HepG2 (cell line): Measurements from ENCODE around the gene ABCC2. TPM values are rescaled to one million over a fixed set of nuclear protein-coding genes. Genes with fewer than 3 reads are reported as not detected.
"Not testable (repeated sequence)": the region's sequence is repeated elsewhere in the genome, so short reads cannot be mapped to it uniquely, and the experiment has no call there.

Experiments
- ATAC-seq: fragments of 200-7000 bp; cut with Tn5 transposase; 3 replicates; pipeline ENCODE4 v1.9.1; 2020; ENCODE audit warnings: mild to moderate bottlenecking, moderate library complexity
- BruUV-seq: library from RNA; stranded (reverse); fragments of 400-500 nt; replicated peaks from 2 replicates; lab custom pipeline; 2021; lab: Mats Ljungman, UMichigan
- CTCF ChIA-PET: fragments of 300-600 bp; formaldehyde crosslinking; extraction: SDS; loops from one replicate; lab custom pipeline; 2021; ENCODE audit warnings: low total read pairs, inconsistent platforms, low intra/inter-chr PET ratio; lab: Yijun Ruan, JAX
- POLR2A ChIA-PET: fragments of 350-600 bp; sonication (Branson Sonifier 250); formaldehyde crosslinking; loops from one replicate; lab custom pipeline; 2020; ENCODE audit warnings: antibody characterized with exemption, inconsistent platforms; lab: Yijun Ruan, JAX
- DNase-seq: peaks from one replicate; pipeline ENCODE4 v3.0.0-alpha.2; 2015; ENCODE audit warnings: low spot score
- FAIRE-seq: peaks from 3 replicates; lab custom pipeline; 2011; peaks lifted over from hg19 to GRCh38; lab: Jason Lieb, UNC
- H2AFZ ChIP-seq: one replicate; pipeline ENCODE4 v1.6.1; 2011; ENCODE audit warnings: low read length, inconsistent platforms
- H3K27ac ChIP-seq: fragments of 300-600 bp; 3 replicates; pipeline ENCODE4 v1.8.0; 2011; ENCODE audit warnings: mixed run types, mild to moderate bottlenecking, mixed read lengths, low read length, inconsistent platforms; ENCODE audit not compliant: insufficient read depth; ENCODE audit errors: extremely low read length
- H3K27me3 ChIP-seq, 2 experiments: fragments of 200-600 bp in 1 of 2; 2 replicates in 1 of 2; 3 replicates in 1 of 2; pipeline versions ENCODE4 v1.6.0 to v1.8.0; 2011; ENCODE audit warnings: low read length in 2 of 2, mild to moderate bottlenecking in 2 of 2, moderate library complexity in 2 of 2, inconsistent platforms in 1 of 2; ENCODE audit not compliant: insufficient read depth in 2 of 2, control insufficient read depth in 1 of 2
- H3K36me3 ChIP-seq, 2 experiments: fragments of 200-600 bp in 1 of 2; replicated peaks in 1 of 2; 2 replicates in 1 of 2; 3 replicates in 1 of 2; pipeline versions ENCODE4 v1.5.1 to v1.8.0; 2011; ENCODE audit warnings: low read length in 2 of 2, inconsistent platforms in 1 of 2; ENCODE audit not compliant: insufficient read depth in 2 of 2, control insufficient read depth in 1 of 2
- H3K4me1 ChIP-seq: 2 replicates; pipeline ENCODE4 v1.5.1; 2012; ENCODE audit warnings: low read length, inconsistent platforms; ENCODE audit not compliant: insufficient read depth
- H3K4me2 ChIP-seq: 2 replicates; pipeline ENCODE4 v1.6.0; 2011; ENCODE audit warnings: low read depth, low read length, inconsistent platforms
- H3K4me3 ChIP-seq, 3 experiments: fragments of 200-600 bp in 1 of 3; sonication (generic), shearing (Covaris generic) in 1 of 3; replicated peaks in 1 of 3; 2 replicates each; pipeline ENCODE4 v1.5.1; 2011 to 2016; ENCODE audit warnings: low read length in 3 of 3, inconsistent platforms in 2 of 3, low read depth in 2 of 3, mild to moderate bottlenecking in 2 of 3, control low read depth in 1 of 3, mixed read lengths in 1 of 3; ENCODE audit not compliant: insufficient read depth in 1 of 3
- H3K79me2 ChIP-seq: one replicate; pipeline ENCODE4 v1.6.1; 2011; ENCODE audit warnings: low read length, inconsistent platforms; ENCODE audit not compliant: insufficient read depth
- H3K9ac ChIP-seq: 2 replicates; pipeline ENCODE4 v1.6.0; 2011; ENCODE audit warnings: mild to moderate bottlenecking, low read depth, low read length, inconsistent platforms; ENCODE audit not compliant: insufficient read depth
- H3K9me3 ChIP-seq: 2 replicates; pipeline ENCODE4 v1.5.1; 2012; ENCODE audit warnings: mild to moderate bottlenecking, low read length
- H4K20me1 ChIP-seq: 2 replicates; pipeline ENCODE4 v1.6.0; 2011; ENCODE audit warnings: inconsistent platforms, mild to moderate bottlenecking, low read length, moderate library complexity; ENCODE audit not compliant: insufficient read depth
- POLR2AphosphoS2 ChIP-seq: IDR thresholded peaks from 2 replicates; pipeline ENCODE4 v1.6.1; 2011; ENCODE audit warnings: low read depth, low read length, improper control_type of control experiment
- SP4 ChIP-seq: sonication (generic); formaldehyde crosslinking; IDR thresholded peaks from 2 replicates; pipeline ENCODE4 v1.8.1; 2023; ENCODE audit warnings: mild to moderate bottlenecking, missing genetic modification reagents
- ZNF770 ChIP-seq: sonication (generic); formaldehyde crosslinking; IDR thresholded peaks from 2 replicates; pipeline ENCODE4 v1.5.0; 2020; ENCODE audit warnings: mild to moderate bottlenecking, missing genetic modification reagents
- WGBS: methylation state at CpG from one replicate; pipeline ENCODE4 v1.1.6; 2017; ENCODE audit warnings: low lambda C conversion rate; 5-methylcytosine and 5-hydroxymethylcytosine counted together
- in situ Hi-C: cut with HindIII; loops from 2 replicates; pipeline ENCODE4 v1.10.0; 2017; ENCODE audit warnings: low pct_unique_long_range_greater_than_20kb; ENCODE audit not compliant: extremely low pct_ligation_motif_present
- intact Hi-C: fragments of 100-400 bp; cut with micrococcal nuclease; formaldehyde crosslinking; loops from one replicate; pipeline ENCODE4 v1.10.0; 2022; ENCODE audit not compliant: unreplicated experiment
- polyA plus RNA-seq, 8 experiments: library from polyadenylated mRNA; depleted of rRNA in 3 of 8; stranded (reverse) in 7 of 8; unstranded in 1 of 8; fragments of >200 nt; fragmentation: Illumina TruSeq in 4 of 8; extraction: Trizol in 4 of 8; gene quantifications; 2 replicates each; pipeline versions ENCODE4 v1.2.1 to v1.2.3, GENCODE V29; 2011 to 2016; ENCODE audit warnings: low read depth in 4 of 8, missing spikeins in 1 of 8, mixed read lengths in 1 of 8; ENCODE audit not compliant: insufficient read depth in 1 of 8
- total RNA-seq, 5 experiments: library from RNA; depleted of rRNA; stranded (reverse); fragments of >200 nt; fragmentation: Illumina TruSeq; extraction: Trizol; gene quantifications; 2 replicates each; pipeline ENCODE4 v1.2.3, GENCODE V29; 2016; ENCODE audit warnings: low read depth in 1 of 5

Gene ABCC2
- total and polyA plus RNA-seq, 2 of the 13 experiments (the other 11 are each of a cell fraction or from before 2014, with no cell fraction given): 181 to 497 TPM

DNA sequence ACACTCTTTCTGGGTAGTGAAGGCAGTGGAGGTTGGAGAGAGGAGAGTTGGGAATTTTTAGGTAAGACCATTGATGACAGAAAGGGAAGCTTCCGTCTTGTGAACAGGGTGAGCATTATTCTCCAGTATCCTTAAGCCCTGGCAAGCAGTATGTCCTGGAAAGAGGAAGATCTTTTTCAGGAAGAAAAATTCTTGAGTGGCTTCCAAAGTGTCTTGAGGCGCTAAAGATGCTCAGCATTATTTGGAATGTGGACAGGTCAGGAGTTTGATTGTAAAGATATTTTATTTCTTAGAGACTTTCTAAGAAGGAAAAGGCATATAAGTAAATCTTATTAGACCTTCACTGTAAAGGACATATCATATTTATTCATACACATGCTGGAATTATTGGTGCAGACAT lies 54.3 kb downstream of the ABCC2 start:
- intact Hi-C loops (no loop called here), in situ Hi-C loops (no loop called here)
- TSS peak; percentile 29 for BruUV-seq
- Histone ChIP-seq H3K9me3 (no peaks in the 10 kb centered on the region), H2AFZ (no peak overlapping the region), H3K4me2 (no peak overlapping the region), H3K4me1 (peaks cover 25% of the 10 kb centered on the region), H3K36me3 (peaks cover 36 to 59% of the 10 kb centered on the region in 2 experiments), H3K27me3 (no peaks in the 10 kb centered on the region), H4K20me1 (no peaks in the 10 kb centered on the region; the same call in 1 of the 2 replicates), H3K27ac (no peak overlapping the region), H3K4me3 (no peak overlapping the region), H3K79me2 (no peaks in the 10 kb centered on the region), H3K9ac (no peak overlapping the region)
- TF ChIP-seq ZNF770 (CRISPR knock-in tag) (no peak), SP4 (no peak)
- ChIA-PET POLR2A (no interaction called here), CTCF (no interaction called here)
- 98% methylated on average over 2 of the region's 2 CpGs for WGBS
- ATAC-seq (no peak; the same call in 2 of the 3 replicates), DNase-seq (no peak), FAIRE-seq (no peak)

- H3K4me2 ChIP-seq, H3K79me2 ChIP-seq, H3K4me3 ChIP-seq, H3K27me3 ChIP-seq, CTCF ChIA-PET, in situ Hi-C loops, POLR2A ChIA-PET, DNase-seq, FAIRE-seq, H2AFZ ChIP-seq, H3K9me3 ChIP-seq, ATAC-seq, H3K9ac ChIP-seq, BruUV-seq, H3K27ac ChIP-seq, H4K20me1 ChIP-seq, intact Hi-C loops: not testable (repeated sequence)
- TF ChIP-seq POLR2AphosphoS2: 0 out of 2 replicates have a peak, but pooled peaks have one; percentile 7
- WGBS: 95% methylated on average over 2 of the region's 2 CpGs
- H3K4me1 ChIP-seq: peaks cover 12% of the 10 kb centered on the region
- peaks cover 26 to 51% of the 10 kb centered on the region in 2 experiments for H3K36me3 ChIP-seq
Measured at GRCh38 chr10:99840859-99841258, 58.4 kb downstream of the ABCC2 start.
